GM21526 (cell line): Measurements from ENCODE around the gene MAP7.
"Not testable (repeated sequence)": the region's sequence is repeated elsewhere in the genome, so short reads cannot be mapped to it uniquely, and the experiment has no call there.

Experiments used
- ATAC-seq: cut with Tn5 transposase; IDR thresholded peaks from one replicate; pipeline ENCODE4 v1.9.1; 2021; ENCODE audit warnings: moderate library complexity; ENCODE audit not compliant: unreplicated experiment, low FRiP score

MAP7 gene

GRCh38 chr6:136403110-136403980 is 146.9 kb downstream of the MAP7 start:
- ATAC-seq, result no peak

- ATAC-seq, result no peak
Measured at GRCh38 chr6:136401749-136402148, 148.5 kb downstream of the MAP7 start.

GRCh38 chr6:136401236-136401635 is 149.0 kb downstream of the MAP7 start:
- not testable (repeated sequence) for ATAC-seq

GRCh38 chr6:136398453-136398852 is 151.8 kb downstream of the MAP7 start:
- ATAC-seq, result no peak

GRCh38 chr6:136396908-136397307 is 153.3 kb downstream of the MAP7 start:
- ATAC-seq, result no peak

GRCh38 chr6:136390959-136391358 is 159.3 kb downstream of the MAP7 start:
- not testable (repeated sequence) for ATAC-seq

- ATAC-seq, result no peak
Measured at GRCh38 chr6:136387316-136387715, 162.9 kb downstream of the MAP7 start.

GRCh38 chr6:136383268-136383937 is 166.8 kb downstream of the MAP7 start:
- no peak for ATAC-seq

GRCh38 chr6:136382676-136383252 is 167.5 kb downstream of the MAP7 start:
- ATAC-seq, result no peak

- ATAC-seq, result no peak
Measured at GRCh38 chr6:136378888-136379287, 171.3 kb downstream of the MAP7 start.

- ATAC-seq, result not testable (repeated sequence)
Measured at GRCh38 chr6:136375836-136376235, 174.4 kb downstream of the MAP7 start.

- no peak for ATAC-seq
Measured at GRCh38 chr6:136371959-136372358, 178.3 kb downstream of the MAP7 start.

GRCh38 chr6:136370988-136371728 is 179.1 kb downstream of the MAP7 start:
- no peak for ATAC-seq

- no peak for ATAC-seq
Measured at GRCh38 chr6:136365776-136366354, 184.4 kb downstream of the MAP7 start.

- no peak for ATAC-seq
Measured at GRCh38 chr6:136362421-136363356, 187.5 kb downstream of the MAP7 start.

- no peak for ATAC-seq
Measured at GRCh38 chr6:136361787-136362186, 188.4 kb downstream of the MAP7 start.

GRCh38 chr6:136360783-136361182 is 189.4 kb downstream of the MAP7 start:
- no peak for ATAC-seq

GRCh38 chr6:136359851-136360250 is 190.4 kb downstream of the MAP7 start:
- ATAC-seq, result no peak

- ATAC-seq, result no peak
Measured at GRCh38 chr6:136351518-136352110, 198.6 kb downstream of the MAP7 start.
